ENCODE measurements around the gene CEP72.

The CEP72 gene

DNA sequence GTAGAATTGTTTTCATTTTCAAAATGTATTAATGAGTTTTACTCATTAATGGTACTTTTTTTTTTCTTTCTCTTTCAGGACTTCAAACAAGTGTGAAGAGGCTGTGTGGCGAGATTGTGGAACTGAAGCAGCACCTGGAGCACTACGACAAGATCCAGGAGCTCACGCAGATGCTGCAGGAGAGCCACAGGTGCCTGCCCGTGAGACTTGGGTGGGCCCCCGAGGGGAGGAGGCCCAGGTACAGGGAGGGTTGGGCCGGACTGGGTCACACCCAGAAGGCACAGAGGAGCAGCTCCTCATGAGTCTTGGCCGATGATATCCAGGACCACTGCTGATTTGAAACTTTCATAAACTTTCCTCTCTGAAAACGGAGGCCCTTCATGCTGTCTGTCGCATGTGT, 35.6 kb downstream of the CEP72 start:
- H3K27me3 ChIP-seq (ENCODE audit: insufficient read depth, low read length): no peaks in the 10 kb centered on the region
- no peaks in the 10 kb centered on the region for H3F3A ChIP-seq (ENCODE audit: insufficient read depth, low read length)
- H3K36me3 ChIP-seq (ENCODE audit: insufficient read depth, low read length): peaks cover 59% of the 10 kb centered on the region
- no peaks in the 10 kb centered on the region for H3K9me2 ChIP-seq (ENCODE audit: low read depth, low read length)
- H3K9ac ChIP-seq (ENCODE audit: low read length): no peak overlapping the region
- no peak overlapping the region for H3K27ac ChIP-seq (ENCODE audit: low read depth, low read length, poor library complexity, severe bottlenecking)
- no peak overlapping the region for H2AFZ ChIP-seq (ENCODE audit: low read length)
- H3K4me1 ChIP-seq (ENCODE audit: insufficient read depth, low read length, severe bottlenecking): peaks cover 19% of the 10 kb centered on the region
- no peaks in the 10 kb centered on the region for H3K79me2 ChIP-seq (ENCODE audit: insufficient read depth, low read length)
- TF ChIP-seq, protein P1, sequence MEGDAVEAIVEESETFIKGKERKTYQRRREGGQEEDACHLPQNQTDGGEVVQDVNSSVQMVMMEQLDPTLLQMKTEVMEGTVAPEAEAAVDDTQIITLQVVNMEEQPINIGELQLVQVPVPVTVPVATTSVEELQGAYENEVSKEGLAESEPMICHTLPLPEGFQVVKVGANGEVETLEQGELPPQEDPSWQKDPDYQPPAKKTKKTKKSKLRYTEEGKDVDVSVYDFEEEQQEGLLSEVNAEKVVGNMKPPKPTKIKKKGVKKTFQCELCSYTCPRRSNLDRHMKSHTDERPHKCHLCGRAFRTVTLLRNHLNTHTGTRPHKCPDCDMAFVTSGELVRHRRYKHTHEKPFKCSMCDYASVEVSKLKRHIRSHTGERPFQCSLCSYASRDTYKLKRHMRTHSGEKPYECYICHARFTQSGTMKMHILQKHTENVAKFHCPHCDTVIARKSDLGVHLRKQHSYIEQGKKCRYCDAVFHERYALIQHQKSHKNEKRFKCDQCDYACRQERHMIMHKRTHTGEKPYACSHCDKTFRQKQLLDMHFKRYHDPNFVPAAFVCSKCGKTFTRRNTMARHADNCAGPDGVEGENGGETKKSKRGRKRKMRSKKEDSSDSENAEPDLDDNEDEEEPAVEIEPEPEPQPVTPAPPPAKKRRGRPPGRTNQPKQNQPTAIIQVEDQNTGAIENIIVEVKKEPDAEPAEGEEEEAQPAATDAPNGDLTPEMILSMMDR (IDR thresholded peaks at IDR 0.05; ENCODE audit: low read length): no peak
- no peak for TF ChIP-seq EZH2 (IDR thresholded peaks at IDR 0.05; ENCODE audit: borderline replicate concordance, low read length)
- H4K20me1 ChIP-seq (ENCODE audit: insufficient read depth, low read length): no peaks in the 10 kb centered on the region
- H3K9me3 ChIP-seq (ENCODE audit: low read length): no peaks in the 10 kb centered on the region
- H3K4me2 ChIP-seq (ENCODE audit: low read length): no peak overlapping the region
- H3K4me3 ChIP-seq (ENCODE audit: low read depth, low read length, poor library complexity, severe bottlenecking): no peak overlapping the region

DNA sequence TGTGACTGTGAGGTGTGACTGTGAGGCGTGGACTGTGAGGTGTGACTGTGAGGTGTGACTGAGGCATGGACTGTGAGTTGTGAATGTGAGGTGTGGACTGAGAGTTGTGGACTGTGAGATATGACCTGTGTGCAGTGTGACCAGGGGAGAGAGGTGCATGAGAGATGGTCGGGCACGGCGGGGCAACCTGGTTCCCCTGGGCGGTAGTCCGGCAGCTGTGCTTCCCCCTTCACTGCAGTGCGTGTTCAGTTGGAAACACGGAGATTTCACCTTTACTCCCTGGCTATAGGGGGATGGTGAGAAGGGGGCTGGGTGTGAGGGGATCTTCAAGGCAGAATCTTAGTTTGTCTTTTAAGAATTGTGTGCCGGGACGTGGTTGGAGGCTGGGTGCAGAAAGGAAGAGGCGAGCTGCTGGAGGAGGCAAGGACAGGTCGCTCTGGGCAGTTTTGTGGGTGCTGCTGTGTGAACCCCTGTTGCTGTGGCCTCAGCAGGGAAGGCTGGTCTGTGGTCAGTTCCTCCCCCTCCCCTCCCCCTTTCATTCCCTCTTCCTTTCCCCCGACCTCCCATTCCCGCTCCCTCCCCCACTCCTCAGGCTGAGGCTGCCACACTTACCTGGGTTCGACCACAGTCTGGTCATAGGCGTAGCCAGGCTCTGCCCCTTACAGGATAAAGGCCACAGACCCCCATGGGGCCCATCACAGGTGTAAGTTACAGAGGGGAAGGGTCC, 39.3 kb downstream of the CEP72 start:
- Histone ChIP-seq H4K20me1 (ENCODE audit: insufficient read depth, low read length) (no peaks in the 10 kb centered on the region), H3K79me2 (ENCODE audit: insufficient read depth, low read length) (no peaks in the 10 kb centered on the region), H2AFZ (ENCODE audit: low read length) (no peak overlapping the region), H3K9ac (ENCODE audit: low read length) (no peak overlapping the region), H3K36me3 (ENCODE audit: insufficient read depth, low read length) (peaks cover 51% of the 10 kb centered on the region), H3K9me2 (ENCODE audit: low read depth, low read length) (no peaks in the 10 kb centered on the region), H3F3A (ENCODE audit: insufficient read depth, low read length) (no peaks in the 10 kb centered on the region), H3K4me2 (ENCODE audit: low read length) (no peak overlapping the region), H3K9me3 (ENCODE audit: low read length) (no peaks in the 10 kb centered on the region), H3K27me3 (ENCODE audit: insufficient read depth, low read length) (no peaks in the 10 kb centered on the region), H3K4me3 (ENCODE audit: low read depth, low read length, poor library complexity, severe bottlenecking) (no peak overlapping the region), H3K27ac (ENCODE audit: low read depth, low read length, poor library complexity, severe bottlenecking) (no peak overlapping the region), H3K4me1 (ENCODE audit: insufficient read depth, low read length, severe bottlenecking) (no peaks in the 10 kb centered on the region)
- TF ChIP-seq EZH2 (IDR thresholded peaks at IDR 0.05; ENCODE audit: borderline replicate concordance, low read length): no peak
- TF ChIP-seq, protein P1 (IDR thresholded peaks at IDR 0.05; ENCODE audit: low read length): no peak

DNA sequence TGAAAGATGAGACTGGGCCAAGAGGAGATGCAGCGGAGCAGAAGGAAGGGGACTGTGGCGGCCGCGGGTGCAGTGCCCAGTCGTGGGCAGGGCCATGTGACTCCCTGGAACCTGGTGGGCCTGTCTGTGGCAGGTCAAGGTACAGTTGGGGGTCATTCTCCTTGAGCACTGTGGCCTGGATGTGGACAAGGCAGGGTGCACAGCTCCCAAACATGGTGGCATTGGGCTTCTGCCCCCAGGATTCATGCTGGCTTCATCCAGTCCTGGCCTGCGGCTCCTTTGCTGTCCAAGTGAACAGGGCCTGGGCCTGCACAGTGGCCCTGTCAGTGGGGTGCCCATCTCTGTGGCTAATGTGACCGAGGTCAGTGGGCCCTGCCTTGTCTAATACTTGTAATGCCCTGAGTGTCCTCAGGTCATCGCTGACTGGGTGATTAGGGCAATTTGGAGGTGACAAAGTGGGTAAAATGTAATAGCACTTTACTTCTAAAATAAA, 39.9 kb downstream of the CEP72 start:
- Histone ChIP-seq H3K27ac (ENCODE audit: low read depth, low read length, poor library complexity, severe bottlenecking) (no peak overlapping the region), H3K4me1 (ENCODE audit: insufficient read depth, low read length, severe bottlenecking) (no peaks in the 10 kb centered on the region), H3F3A (ENCODE audit: insufficient read depth, low read length) (no peaks in the 10 kb centered on the region), H3K9ac (ENCODE audit: low read length) (no peak overlapping the region), H3K9me2 (ENCODE audit: low read depth, low read length) (no peaks in the 10 kb centered on the region), H2AFZ (ENCODE audit: low read length) (no peak overlapping the region), H3K36me3 (ENCODE audit: insufficient read depth, low read length) (peaks cover 50% of the 10 kb centered on the region), H4K20me1 (ENCODE audit: insufficient read depth, low read length) (no peaks in the 10 kb centered on the region), H3K79me2 (ENCODE audit: insufficient read depth, low read length) (no peaks in the 10 kb centered on the region), H3K4me2 (ENCODE audit: low read length) (no peak overlapping the region), H3K9me3 (ENCODE audit: low read length) (no peaks in the 10 kb centered on the region), H3K27me3 (ENCODE audit: insufficient read depth, low read length) (no peaks in the 10 kb centered on the region), H3K4me3 (ENCODE audit: low read depth, low read length, poor library complexity, severe bottlenecking) (no peak overlapping the region)
- TF ChIP-seq, protein P1 (IDR thresholded peaks at IDR 0.05; ENCODE audit: low read length): no peak
- TF ChIP-seq EZH2 (IDR thresholded peaks at IDR 0.05; ENCODE audit: borderline replicate concordance, low read length): no peak
